Transverse colon (tissue), 3 donors: Measurements from ENCODE around the gene COTL1.

Experiments
- POLR2A ChIP-seq: fragments of 450-650 bp; IDR thresholded peaks from one replicate; pipeline ENCODE4 v1.6.1; 2016; ENCODE audit warnings: antibody characterized with exemption, mild to moderate bottlenecking, moderate library complexity
- TF ChIP-seq, protein P1 (sequence below), 5 experiments: fragments of 200-600 bp in 3 of 5; fragments of 450-650 bp in 2 of 5; sonication (generic) in 3 of 5; IDR thresholded peaks; 1 replicate in 2 of 5; 2 replicates in 3 of 5; pipeline ENCODE4 v1.5.1; 2016 to 2017; ENCODE audit warnings: antibody characterized with exemption in 5 of 5, inconsistent platforms in 3 of 5, mild to moderate bottlenecking in 2 of 5, moderate library complexity in 1 of 5

GRCh38 chr16:84605339-84605848, 12.5 kb downstream of the COTL1 start:
- TF ChIP-seq, protein P1, sequence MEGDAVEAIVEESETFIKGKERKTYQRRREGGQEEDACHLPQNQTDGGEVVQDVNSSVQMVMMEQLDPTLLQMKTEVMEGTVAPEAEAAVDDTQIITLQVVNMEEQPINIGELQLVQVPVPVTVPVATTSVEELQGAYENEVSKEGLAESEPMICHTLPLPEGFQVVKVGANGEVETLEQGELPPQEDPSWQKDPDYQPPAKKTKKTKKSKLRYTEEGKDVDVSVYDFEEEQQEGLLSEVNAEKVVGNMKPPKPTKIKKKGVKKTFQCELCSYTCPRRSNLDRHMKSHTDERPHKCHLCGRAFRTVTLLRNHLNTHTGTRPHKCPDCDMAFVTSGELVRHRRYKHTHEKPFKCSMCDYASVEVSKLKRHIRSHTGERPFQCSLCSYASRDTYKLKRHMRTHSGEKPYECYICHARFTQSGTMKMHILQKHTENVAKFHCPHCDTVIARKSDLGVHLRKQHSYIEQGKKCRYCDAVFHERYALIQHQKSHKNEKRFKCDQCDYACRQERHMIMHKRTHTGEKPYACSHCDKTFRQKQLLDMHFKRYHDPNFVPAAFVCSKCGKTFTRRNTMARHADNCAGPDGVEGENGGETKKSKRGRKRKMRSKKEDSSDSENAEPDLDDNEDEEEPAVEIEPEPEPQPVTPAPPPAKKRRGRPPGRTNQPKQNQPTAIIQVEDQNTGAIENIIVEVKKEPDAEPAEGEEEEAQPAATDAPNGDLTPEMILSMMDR (IDR thresholded peaks at IDR 0.05), result no peak
- no peak for TF ChIP-seq POLR2A
